H1 (cell line): ENCODE data around the gene ZBTB38. TPM values are rescaled to one million over a fixed set of nuclear protein-coding genes. Genes with fewer than 3 reads are reported as not detected.

Experiments used
- CTCF ChIA-PET: fragments of 300-600 bp; sonication (Branson Sonifier 250); formaldehyde crosslinking; loops from one replicate; lab custom pipeline; 2021; ENCODE audit not compliant: partially characterized antibody; lab: Charles Lee
- POLR2A ChIA-PET: fragments of 300-600 bp; sonication (Branson Sonifier 250); formaldehyde crosslinking; loops from one replicate; lab custom pipeline; 2021; ENCODE audit warnings: inconsistent platforms; ENCODE audit not compliant: partially characterized antibody; lab: Charles Lee
- DNase-seq, 2 experiments: peaks; one replicate each; pipeline versions ENCODE4 v3.0.0 to v3.0.0-alpha.2; 2010 to 2022; ENCODE audit warnings: low spot score in 2 of 2, low read depth in 1 of 2, mixed read lengths in 1 of 2
- FAIRE-seq: peaks from 2 replicates; lab custom pipeline; 2011; peaks lifted over from hg19 to GRCh38; lab: Jason Lieb, UNC
- H2AFZ ChIP-seq: 2 replicates; pipeline ENCODE4 v1.8.1; 2012; ENCODE audit warnings: low read length, inconsistent platforms
- H2AK5ac ChIP-seq: 2 replicates; pipeline ENCODE4 v1.6.1; 2013; ENCODE audit warnings: low read depth, low read length
- H2BK120ac ChIP-seq: replicated peaks from 2 replicates; pipeline ENCODE3; 2013; ENCODE audit warnings: low read depth, low read length, inconsistent platforms
- H2BK12ac ChIP-seq: 2 replicates; pipeline ENCODE4 v1.6.1; 2013; ENCODE audit warnings: low read depth, low read length
- H2BK15ac ChIP-seq: 2 replicates; pipeline ENCODE4 v1.6.1; 2013; ENCODE audit warnings: low read length
- H2BK20ac ChIP-seq: 2 replicates; pipeline ENCODE4 v1.6.1; 2013; ENCODE audit warnings: low read length
- H2BK5ac ChIP-seq: 2 replicates; pipeline ENCODE4 v1.6.1; 2013; ENCODE audit warnings: low read depth, low read length
- H3K14ac ChIP-seq: 2 replicates; pipeline ENCODE4 v1.6.1; 2013; ENCODE audit warnings: inconsistent platforms; ENCODE audit not compliant: insufficient read length
- H3K18ac ChIP-seq: 2 replicates; pipeline ENCODE4 v1.6.1; 2013; ENCODE audit warnings: low read length; ENCODE audit errors: extremely low read depth
- H3K23ac ChIP-seq: 2 replicates; pipeline ENCODE4 v1.6.1; 2013; ENCODE audit warnings: inconsistent platforms; ENCODE audit not compliant: insufficient read length
- H3K23me2 ChIP-seq: 2 replicates; pipeline ENCODE4 v1.6.1; 2013; ENCODE audit warnings: low read depth, low read length
- H3K27ac ChIP-seq: 2 replicates; pipeline ENCODE4 v1.6.1; 2011; ENCODE audit warnings: low read depth, low read length, inconsistent platforms
- H3K27me3 ChIP-seq, 4 experiments: replicated peaks in 1 of 4; 1 replicate in 1 of 4; 2 replicates in 3 of 4; pipeline versions ENCODE4 v1.6.1 to v1.8.1; 2011 to 2013; ENCODE audit warnings: low read length in 3 of 4, mild to moderate bottlenecking in 3 of 4, inconsistent platforms in 2 of 4, mixed read lengths in 2 of 4, moderate library complexity in 1 of 4; ENCODE audit not compliant: control insufficient read depth in 3 of 4, insufficient read depth in 3 of 4; ENCODE audit errors: extremely low read depth in 1 of 4
- H3K36me3 ChIP-seq, 4 experiments: 2 replicates each; pipeline versions ENCODE4 v1.6.1 to v1.8.1; 2011 to 2013; ENCODE audit warnings: mild to moderate bottlenecking in 4 of 4, low read length in 3 of 4, moderate library complexity in 2 of 4, control low read depth in 1 of 4, inconsistent platforms in 1 of 4; ENCODE audit not compliant: insufficient read depth in 4 of 4, control insufficient read depth in 2 of 4
- H3K4ac ChIP-seq: replicated peaks from 2 replicates; pipeline ENCODE3; 2013; ENCODE audit warnings: low read length, low read depth, mixed read lengths, inconsistent platforms; ENCODE audit not compliant: insufficient read length
- H3K4me1 ChIP-seq, 4 experiments: replicated peaks in 1 of 4; 1 replicate in 1 of 4; 2 replicates in 3 of 4; pipeline versions ENCODE4 v1.6.1 to v1.8.1; 2011 to 2013; ENCODE audit warnings: low read length in 3 of 4, inconsistent platforms in 2 of 4, mixed read lengths in 1 of 4; ENCODE audit not compliant: insufficient read depth in 4 of 4, control insufficient read depth in 3 of 4
- H3K4me2 ChIP-seq, 2 experiments: 2 replicates each; pipeline versions ENCODE4 v1.6.1 to v1.8.1; 2011 to 2013; ENCODE audit warnings: low read depth in 2 of 2, low read length in 2 of 2, control low read depth in 1 of 2, inconsistent platforms in 1 of 2, mild to moderate bottlenecking in 1 of 2; ENCODE audit not compliant: insufficient read depth in 1 of 2
- H3K4me3 ChIP-seq, 4 experiments: fragments of 200-600, 300-600 bp in 1 of 4; sonication (generic), shearing (Covaris generic), sonication (Bioruptor Twin) in 1 of 4; 2 replicates each; pipeline versions ENCODE4 v1.5.1 to v1.8.1; 2011 to 2016; ENCODE audit warnings: low read length in 4 of 4, low read depth in 3 of 4, control low read depth in 2 of 4, inconsistent platforms in 2 of 4, mild to moderate bottlenecking in 2 of 4, mixed read lengths in 1 of 4, moderate library complexity in 1 of 4; ENCODE audit not compliant: insufficient read depth in 2 of 4; ENCODE audit errors: extremely low read depth in 1 of 4
- H3K56ac ChIP-seq: replicated peaks from 2 replicates; pipeline ENCODE3; 2013; ENCODE audit warnings: low read depth, mild to moderate bottlenecking, mixed read lengths, low read length, inconsistent platforms; ENCODE audit not compliant: insufficient read length
- H3K79me1 ChIP-seq: 2 replicates; pipeline ENCODE4 v1.6.1; 2013; ENCODE audit warnings: low read depth, low read length, control low read depth
- H3K79me2 ChIP-seq, 2 experiments: 2 replicates each; pipeline versions ENCODE4 v1.6.1 to v1.8.1; 2012 to 2013; ENCODE audit warnings: low read length in 2 of 2, mild to moderate bottlenecking in 2 of 2, inconsistent platforms in 1 of 2; ENCODE audit not compliant: insufficient read depth in 2 of 2, control insufficient read depth in 1 of 2
- H3K9ac ChIP-seq, 4 experiments: replicated peaks in 1 of 4; 1 replicate in 1 of 4; 2 replicates in 3 of 4; pipeline versions ENCODE4 v1.6.1 to v1.8.1; 2011 to 2013; ENCODE audit warnings: low read depth in 3 of 4, low read length in 3 of 4, control low read depth in 2 of 4, mild to moderate bottlenecking in 2 of 4, moderate library complexity in 2 of 4, inconsistent platforms in 1 of 4; ENCODE audit errors: extremely low read depth in 1 of 4
- H3K9me3 ChIP-seq, 2 experiments: 2 replicates each; pipeline versions ENCODE4 v1.6.1 to v1.8.1; 2012 to 2013; ENCODE audit warnings: mild to moderate bottlenecking in 2 of 2, moderate library complexity in 2 of 2, control low read depth in 1 of 2, inconsistent platforms in 1 of 2, low read depth in 1 of 2, low read length in 1 of 2, mixed read lengths in 1 of 2; ENCODE audit not compliant: insufficient read depth in 2 of 2
- H4K20me1 ChIP-seq, 2 experiments: replicated peaks in 1 of 2; 2 replicates each; pipeline versions ENCODE3 to v1.8.1; 2011 to 2013; ENCODE audit warnings: inconsistent platforms in 2 of 2, low read length in 2 of 2, mild to moderate bottlenecking in 1 of 2; ENCODE audit not compliant: insufficient read depth in 2 of 2, control insufficient read depth in 1 of 2
- H4K5ac ChIP-seq: 2 replicates; pipeline ENCODE4 v1.6.1; 2013; ENCODE audit warnings: low read length, low read depth, mixed read lengths, inconsistent platforms; ENCODE audit not compliant: insufficient read length
- H4K8ac ChIP-seq: 2 replicates; pipeline ENCODE4 v1.8.0; 2013; ENCODE audit warnings: mild to moderate bottlenecking, moderate library complexity, low read length, inconsistent platforms; ENCODE audit not compliant: insufficient read depth; ENCODE audit errors: extremely low read depth
- H4K91ac ChIP-seq: replicated peaks from 2 replicates; pipeline ENCODE3; 2013; ENCODE audit warnings: low read length, mixed read lengths, inconsistent platforms; ENCODE audit not compliant: insufficient read length
- BRCA1 ChIP-seq: IDR thresholded peaks from 2 replicates; pipeline ENCODE4 v1.6.1; 2012; ENCODE audit warnings: low read depth, low read length, improper control_type of control experiment
- RBBP5 ChIP-seq: IDR thresholded peaks from 2 replicates; pipeline ENCODE4 v1.7.1; 2012; ENCODE audit warnings: low read depth, mild to moderate bottlenecking, inconsistent platforms, low read length, moderate library complexity, borderline replicate concordance
- SAP30 ChIP-seq: fragments of 300-600 bp; sonication (generic); IDR thresholded peaks from 2 replicates; pipeline ENCODE4 v1.7.1; 2012; ENCODE audit warnings: low read length, moderate library complexity, mild to moderate bottlenecking, inconsistent platforms; ENCODE audit not compliant: insufficient read depth, insufficient replicate concordance
- SIRT6 ChIP-seq: IDR thresholded peaks from one replicate; pipeline ENCODE4 v1.7.1; 2012; ENCODE audit warnings: low read length, inconsistent platforms
- ZNF274 ChIP-seq: IDR thresholded peaks from 2 replicates; pipeline ENCODE4 v1.7.0; 2012; ENCODE audit warnings: low read length, borderline replicate concordance; ENCODE audit errors: extremely low read depth
- WGBS, 2 experiments: shearing (Covaris generic) in 1 of 2; methylation state at CpG; one replicate each; pipeline versions ENCODE4 v1.1.6 to v1.1.7; 2013 to 2015; ENCODE audit warnings: low lambda C conversion rate in 2 of 2, mixed read lengths in 2 of 2, inconsistent platforms in 1 of 2, low coverage in 1 of 2, missing lambda C conversion rate in 1 of 2; ENCODE audit not compliant: insufficient replicate concordance in 2 of 2, insufficient coverage in 1 of 2, insufficient read length in 1 of 2; ENCODE audit errors: extremely low coverage in 1 of 2, missing lambda C conversion rate in 1 of 2; 5-methylcytosine and 5-hydroxymethylcytosine counted together
- polyA plus RNA-seq, 7 experiments: library from polyadenylated mRNA; depleted of rRNA in 3 of 7; stranded (reverse) in 5 of 7; unstranded in 2 of 7; fragments of >200 nt in 5 of 7; fragments of 200-250 nt in 2 of 7; gene quantifications; 1 replicate in 5 of 7; 2 replicates in 1 of 7; 4 replicates in 1 of 7; pipeline versions ENCODE4 v1.2.1 to v1.2.3, GENCODE V29; 2011 to 2013; ENCODE audit warnings: missing spikeins in 2 of 7, mixed read lengths in 2 of 7
- total RNA-seq: library from RNA; stranded (reverse); fragmentation: NEBNext Ultra II Directional; extraction: Animal tissue kit (Norgen Biotek cat#: 25700); gene quantifications from 2 replicates; pipeline ENCODE4 v1.2.1, GENCODE V29; 2021

Gene ZBTB38
- total and polyA plus RNA-seq, 2 of the 8 experiments (the other 6 are each of a cell fraction or from before 2014, with no cell fraction given), result 4.4 to 10.5 TPM

- no peak overlapping the region for H2AK5ac ChIP-seq
These were observed 38.0 kb downstream of the ZBTB38 start for GRCh38 chr3:141406265-141406664.

More at GRCh38 chr3:141406265-141406664, 38.0 kb downstream of the ZBTB38 start:
- Histone ChIP-seq H2BK5ac (no peak overlapping the region), H2BK15ac (no peak overlapping the region), H3K4me1 (peaks cover 0 to 5% (median 4%) of the 10 kb centered on the region in 4 experiments; a peak in 3 of 7 replicates), H4K91ac (no peak overlapping the region), H3K18ac (no peak overlapping the region), H3K9ac (no peak overlapping the region), H3K36me3 (0 out of 8 replicates have a peak, but pooled peaks cover 0 to 4% (median 0%) of the 10 kb centered on the region in 4 experiments), H3K4ac (no peak overlapping the region), H4K20me1 (no peaks in the 10 kb centered on the region), H3K27me3 (peaks cover 2 to 33% (median 20%) of the 10 kb centered on the region in 4 experiments; a peak in 6 of 7 replicates), H3K56ac (no peak overlapping the region), H3K4me2 (no peak overlapping the region), H3K9me3 (no peaks in the 10 kb centered on the region), H2BK120ac (no peak overlapping the region), H3K27ac (no peak overlapping the region), H3K79me1 (no peaks in the 10 kb centered on the region), H3K14ac (no peak overlapping the region), H3K4me3 (no peak overlapping the region), H2BK12ac (no peak overlapping the region), H3K23me2 (peaks cover 4% of the 10 kb centered on the region; the same call in 1 of the 2 replicates), H4K5ac (no peak overlapping the region), H2AFZ (no peak overlapping the region), H3K79me2 (no peaks in the 10 kb centered on the region), H3K23ac (no peak overlapping the region), H4K8ac (no peak overlapping the region), H2BK20ac (no peak overlapping the region)
- ChIA-PET POLR2A (interaction anchor here (1.0 kb wide), 1 partner anchor 18 kb away, joined by 3 read pairs; no protein-coding TSS in a partner anchor), CTCF (interaction anchor here (1.2 to 3.6 kb wide), 4 partner anchors 14 to 47 kb away, joined by 3 to 21 read pairs (median 10); no protein-coding TSS in a partner anchor)
- 88% methylated on average over 2 of the region's 2 CpGs; no CpG with 5 or more reads in 1 of the 2 experiments for WGBS, 2 experiments
- DNase-seq (no peak), FAIRE-seq (no peak)
- TF ChIP-seq SIRT6, result no peak
- no peak for TF ChIP-seq SAP30
- TF ChIP-seq BRCA1, result no peak
- TF ChIP-seq RBBP5, result no peak
- no peak for TF ChIP-seq ZNF274
